ENCODE data around the gene GAREM2.

The GAREM2 gene

DNA sequence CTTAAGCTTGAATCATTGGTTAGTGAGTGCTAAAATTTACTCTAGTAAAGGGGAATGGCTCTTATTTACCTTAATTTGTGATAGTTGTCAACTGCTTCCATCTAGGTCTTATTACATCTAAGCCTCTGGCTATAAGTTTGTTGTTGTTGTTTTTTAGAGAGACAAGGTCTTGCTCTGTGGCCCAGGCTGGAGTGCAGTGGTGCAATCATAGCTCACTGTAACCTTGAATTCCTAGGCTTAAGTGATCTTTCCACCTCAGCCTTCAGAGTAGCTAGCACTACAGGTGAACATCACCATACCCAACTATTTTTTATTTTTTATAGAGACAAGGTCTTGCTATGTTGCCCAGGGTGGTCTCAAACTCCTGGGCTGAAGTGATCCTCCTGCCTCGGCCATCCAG lies 65.0 kb downstream of the GAREM2 start:
- DNase-seq (ENCODE audit: low read depth), result no peak

DNA sequence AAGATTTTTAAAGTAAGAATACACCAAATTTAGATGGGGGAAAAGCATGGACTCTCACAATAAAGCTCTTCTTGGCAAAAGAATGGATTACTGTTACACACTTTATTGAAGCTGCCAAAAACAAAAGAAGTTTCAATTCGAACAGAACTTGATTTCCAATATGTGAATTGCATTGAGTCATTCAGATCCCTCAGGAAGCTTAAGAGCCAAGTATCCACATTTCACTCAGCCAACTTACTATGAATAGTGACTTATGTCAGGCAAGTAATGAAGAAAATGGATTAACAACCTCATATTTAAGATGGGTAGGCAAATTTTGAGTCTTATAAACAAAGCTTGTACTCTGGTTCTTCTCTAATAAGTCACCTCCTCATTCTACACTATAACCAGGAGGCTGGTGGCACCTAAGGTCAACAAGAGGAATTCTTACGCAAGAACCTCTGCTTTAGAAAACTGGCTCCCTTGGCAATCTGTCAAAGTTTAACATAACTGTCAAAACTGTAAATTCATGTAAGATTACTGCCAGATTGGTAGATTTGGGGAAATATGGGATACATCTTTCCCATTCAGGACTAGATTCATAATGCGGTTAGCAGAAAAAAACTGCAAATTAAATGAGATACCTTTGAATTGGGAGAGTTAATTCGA lies 65.5 kb downstream of the GAREM2 start:
- DNase-seq (ENCODE audit: low read depth), result no peak

All from stimulated activated CD8-positive, alpha-beta memory T cell treated with anti-CD3 and anti-CD28 coated beads, Interleukin-4, amount 100 ng/mL, for 24 hours (primary cell).